Amygdala (tissue), 56 donors: Measurements from ENCODE around the gene PAEP.
"Not testable (repeated sequence)": the region's sequence is repeated elsewhere in the genome, so short reads cannot be mapped to it uniquely, and the experiment has no call there.

ENCODE experiments used
- DNase-seq, 56 donors: peaks; one replicate each; lab custom pipeline; 2025; lab: John Stamatoyannopoulos, UW

PAEP gene

GRCh38 chr9:135561391-135562234 lies at the start of gene PAEP:
PAEP (plus strand) TSS chr9:135561756.
- DNase-seq = no peak

- no peak for DNase-seq
These were observed 49.3 kb upstream of the PAEP start for GRCh38 chr9:135512241-135512603.

GRCh38 chr9:135512904-135513303 lies 48.7 kb upstream of the PAEP start:
- DNase-seq = no peak

- DNase-seq = no peak
These were observed 48.2 kb upstream of the PAEP start for GRCh38 chr9:135513351-135513846.

GRCh38 chr9:135513906-135514305 lies 47.6 kb upstream of the PAEP start:
- DNase-seq = not testable (repeated sequence)

GRCh38 chr9:135514342-135515082 lies 47.0 kb upstream of the PAEP start:
- no peak for DNase-seq

- DNase-seq = no peak
These were observed 46.2 kb upstream of the PAEP start for GRCh38 chr9:135515083-135515951.

- no peak for DNase-seq
These were observed 45.3 kb upstream of the PAEP start for GRCh38 chr9:135516132-135516860.

- DNase-seq = no peak
These were observed 44.1 kb upstream of the PAEP start for GRCh38 chr9:135517407-135517822.

- no peak for DNase-seq
These were observed 42.2 kb upstream of the PAEP start for GRCh38 chr9:135519179-135519971.

- no peak for DNase-seq
These were observed 40.5 kb upstream of the PAEP start, which contains the start of gene LCN1 for GRCh38 chr9:135520916-135521607. LCN1 (plus strand) TSS chr9:135521440; CDS start chr9:135521498, 58 bp downstream.

GRCh38 chr9:135521608-135522095 lies 39.9 kb upstream of the PAEP start:
- no peak for DNase-seq

GRCh38 chr9:135522137-135522877 lies 39.2 kb upstream of the PAEP start:
- DNase-seq = no peak

GRCh38 chr9:135522931-135523330 lies 38.6 kb upstream of the PAEP start:
- no peak for DNase-seq

- DNase-seq = no peak
These were observed 37.9 kb upstream of the PAEP start for GRCh38 chr9:135523521-135524129.

- no peak for DNase-seq
These were observed 37.3 kb upstream of the PAEP start for GRCh38 chr9:135524130-135524861.
